Neural cell (in vitro differentiated cells): ENCODE data around the gene POC5. TPM values are rescaled to one million over a fixed set of nuclear protein-coding genes. Genes with fewer than 3 reads are reported as not detected.

ENCODE experiments used
- H2AFZ ChIP-seq: fragments of 200-600, 300-800 bp; sonication (generic), shearing (Covaris generic); 2 replicates; pipeline ENCODE4 v1.6.0; 2014; ENCODE audit warnings: low read depth, mild to moderate bottlenecking, antibody characterized with exemption, low read length, moderate library complexity
- H3F3A ChIP-seq: fragments of 200-600 bp; shearing (Covaris generic); 2 replicates; pipeline ENCODE4 v1.6.1; 2016; ENCODE audit warnings: mild to moderate bottlenecking, moderate library complexity, mixed read lengths, antibody characterized with exemption, low read length; ENCODE audit not compliant: insufficient read depth, poor library complexity, severe bottlenecking
- H3K27ac ChIP-seq: fragments of 200-600, 300-800 bp; sonication (generic), shearing (Covaris generic); 2 replicates; pipeline ENCODE4 v1.5.1; 2014; ENCODE audit warnings: mild to moderate bottlenecking, low read length, moderate library complexity
- H3K27me3 ChIP-seq: fragments of 300-800, 200-600 bp; sonication (generic), shearing (Covaris generic); 2 replicates; pipeline ENCODE4 v1.6.0; 2014; ENCODE audit warnings: mild to moderate bottlenecking, low read depth, low read length, moderate library complexity; ENCODE audit not compliant: insufficient read depth
- H3K36me3 ChIP-seq: fragments of 300-800, 200-600 bp; sonication (generic), shearing (Covaris generic); 2 replicates; pipeline ENCODE4 v1.5.1; 2014; ENCODE audit warnings: mild to moderate bottlenecking, antibody characterized with exemption, low read length, moderate library complexity; ENCODE audit not compliant: insufficient read depth
- H3K4me2 ChIP-seq: fragments of 300-800, 200-600 bp; sonication (generic), shearing (Covaris generic); 2 replicates; pipeline ENCODE4 v1.6.0; 2014; ENCODE audit warnings: mild to moderate bottlenecking, low read length
- H3K4me3 ChIP-seq: fragments of 300-800, 200-600 bp; sonication (generic), shearing (Covaris generic); 2 replicates; pipeline ENCODE4 v1.5.1; 2014; ENCODE audit warnings: mild to moderate bottlenecking, low read length, moderate library complexity
- H3K79me2 ChIP-seq: fragments of 200-600 bp; shearing (Covaris generic); replicated peaks from 2 replicates; pipeline ENCODE4 v1.6.0; 2014; ENCODE audit warnings: mild to moderate bottlenecking, low read length, moderate library complexity; ENCODE audit not compliant: insufficient read depth
- H3K9ac ChIP-seq: fragments of 300-800, 200-600 bp; sonication (generic), shearing (Covaris generic); 2 replicates; pipeline ENCODE4 v1.6.1; 2016; ENCODE audit warnings: mild to moderate bottlenecking, low read length, mixed read lengths
- H3K9me2 ChIP-seq: fragments of 200-600 bp; shearing (Covaris generic); 2 replicates; pipeline ENCODE4 v1.6.1; 2016; ENCODE audit warnings: mild to moderate bottlenecking, low read length, mixed read lengths; ENCODE audit not compliant: insufficient read depth
- H3K9me3 ChIP-seq: fragments of 200-600, 300-800 bp; sonication (generic), shearing (Covaris generic); 2 replicates; pipeline ENCODE4 v1.6.1; 2016; ENCODE audit warnings: mild to moderate bottlenecking, mixed run types, low read length, moderate library complexity, mixed read lengths
- H4K20me1 ChIP-seq: fragments of 200-600 bp; shearing (Covaris generic); 2 replicates; pipeline ENCODE4 v1.6.1; 2016; ENCODE audit warnings: mild to moderate bottlenecking, mixed run types; ENCODE audit not compliant: insufficient read depth
- EP300 ChIP-seq: fragments of 450-650 bp; conservative IDR thresholded peaks from 2 replicates; pipeline ENCODE4 v1.6.1; 2014; ENCODE audit warnings: antibody characterized with exemption, mild to moderate bottlenecking, moderate library complexity; ENCODE audit not compliant: poor library complexity, severe bottlenecking
- EZH2 ChIP-seq: fragments of 200-600, 300-800 bp; shearing (Covaris generic), sonication (generic); IDR thresholded peaks from 2 replicates; pipeline ENCODE4 v1.6.1; 2014; ENCODE audit warnings: antibody characterized with exemption, low read length, borderline replicate concordance, mild to moderate bottlenecking; ENCODE audit not compliant: insufficient read depth, poor library complexity, severe bottlenecking
- MXI1 ChIP-seq: fragments of 450-650 bp; conservative IDR thresholded peaks from 2 replicates; pipeline ENCODE4 v1.6.1; 2014; ENCODE audit warnings: antibody characterized with exemption, mild to moderate bottlenecking; ENCODE audit not compliant: poor library complexity, severe bottlenecking
- POLR2AphosphoS5 ChIP-seq: IDR thresholded peaks from 2 replicates; pipeline ENCODE4 v1.6.1; 2012
- RAD21 ChIP-seq: fragments of 450-650 bp; conservative IDR thresholded peaks from 2 replicates; pipeline ENCODE4 v1.6.1; 2014; ENCODE audit warnings: antibody characterized with exemption, mild to moderate bottlenecking, moderate library complexity
- SMC3 ChIP-seq: fragments of 450-650 bp; conservative IDR thresholded peaks from 2 replicates; pipeline ENCODE4 v1.6.1; 2014; ENCODE audit warnings: antibody characterized with exemption, mild to moderate bottlenecking, moderate library complexity; ENCODE audit not compliant: poor library complexity
- TAF1 ChIP-seq: IDR thresholded peaks from 2 replicates; pipeline ENCODE4 v1.6.1; 2012; ENCODE audit warnings: low read depth
- polyA plus RNA-seq: library from polyadenylated mRNA; depleted of rRNA; stranded (reverse); fragments of >200 nt; gene quantifications from 2 replicates; pipeline ENCODE4 v1.2.3, GENCODE V29; 2014
- TF ChIP-seq, protein P1 (sequence below): fragments of 450-650 bp; IDR thresholded peaks from 2 replicates; pipeline ENCODE4 v1.5.1; 2014; ENCODE audit warnings: antibody characterized with exemption, mild to moderate bottlenecking, moderate library complexity; ENCODE audit not compliant: poor library complexity, severe bottlenecking
- TF ChIP-seq, protein P2 (sequence below): IDR thresholded peaks from 2 replicates; pipeline ENCODE4 v1.6.1; 2012; ENCODE audit warnings: borderline replicate concordance

Gene POC5
- polyA plus RNA-seq, 1 donor from 2014 or later: 36.1 TPM

DNA sequence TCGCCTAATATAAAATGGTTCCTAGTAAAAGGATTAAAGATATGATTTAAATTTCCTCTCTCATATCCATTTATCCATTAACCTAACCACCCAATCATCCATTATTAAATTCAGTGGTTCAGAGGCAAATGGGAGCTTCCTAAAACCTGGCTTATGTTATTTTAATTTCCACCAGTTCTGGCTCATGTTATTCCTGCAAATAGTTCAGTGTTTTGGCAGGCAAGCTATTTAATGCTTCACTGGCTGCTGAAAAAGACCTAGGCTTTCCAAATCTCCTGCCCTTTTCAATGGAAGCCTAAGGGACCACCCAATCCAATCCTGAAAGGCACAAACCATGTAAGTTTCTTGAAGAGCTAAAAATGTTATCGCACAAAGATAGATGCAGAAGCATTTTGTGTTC lies 52.3 kb downstream of the POC5 start (continued):
- TF ChIP-seq, protein P1, sequence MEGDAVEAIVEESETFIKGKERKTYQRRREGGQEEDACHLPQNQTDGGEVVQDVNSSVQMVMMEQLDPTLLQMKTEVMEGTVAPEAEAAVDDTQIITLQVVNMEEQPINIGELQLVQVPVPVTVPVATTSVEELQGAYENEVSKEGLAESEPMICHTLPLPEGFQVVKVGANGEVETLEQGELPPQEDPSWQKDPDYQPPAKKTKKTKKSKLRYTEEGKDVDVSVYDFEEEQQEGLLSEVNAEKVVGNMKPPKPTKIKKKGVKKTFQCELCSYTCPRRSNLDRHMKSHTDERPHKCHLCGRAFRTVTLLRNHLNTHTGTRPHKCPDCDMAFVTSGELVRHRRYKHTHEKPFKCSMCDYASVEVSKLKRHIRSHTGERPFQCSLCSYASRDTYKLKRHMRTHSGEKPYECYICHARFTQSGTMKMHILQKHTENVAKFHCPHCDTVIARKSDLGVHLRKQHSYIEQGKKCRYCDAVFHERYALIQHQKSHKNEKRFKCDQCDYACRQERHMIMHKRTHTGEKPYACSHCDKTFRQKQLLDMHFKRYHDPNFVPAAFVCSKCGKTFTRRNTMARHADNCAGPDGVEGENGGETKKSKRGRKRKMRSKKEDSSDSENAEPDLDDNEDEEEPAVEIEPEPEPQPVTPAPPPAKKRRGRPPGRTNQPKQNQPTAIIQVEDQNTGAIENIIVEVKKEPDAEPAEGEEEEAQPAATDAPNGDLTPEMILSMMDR: no peak
- TF ChIP-seq MXI1 (no peak), RAD21 (no peak)

DNA sequence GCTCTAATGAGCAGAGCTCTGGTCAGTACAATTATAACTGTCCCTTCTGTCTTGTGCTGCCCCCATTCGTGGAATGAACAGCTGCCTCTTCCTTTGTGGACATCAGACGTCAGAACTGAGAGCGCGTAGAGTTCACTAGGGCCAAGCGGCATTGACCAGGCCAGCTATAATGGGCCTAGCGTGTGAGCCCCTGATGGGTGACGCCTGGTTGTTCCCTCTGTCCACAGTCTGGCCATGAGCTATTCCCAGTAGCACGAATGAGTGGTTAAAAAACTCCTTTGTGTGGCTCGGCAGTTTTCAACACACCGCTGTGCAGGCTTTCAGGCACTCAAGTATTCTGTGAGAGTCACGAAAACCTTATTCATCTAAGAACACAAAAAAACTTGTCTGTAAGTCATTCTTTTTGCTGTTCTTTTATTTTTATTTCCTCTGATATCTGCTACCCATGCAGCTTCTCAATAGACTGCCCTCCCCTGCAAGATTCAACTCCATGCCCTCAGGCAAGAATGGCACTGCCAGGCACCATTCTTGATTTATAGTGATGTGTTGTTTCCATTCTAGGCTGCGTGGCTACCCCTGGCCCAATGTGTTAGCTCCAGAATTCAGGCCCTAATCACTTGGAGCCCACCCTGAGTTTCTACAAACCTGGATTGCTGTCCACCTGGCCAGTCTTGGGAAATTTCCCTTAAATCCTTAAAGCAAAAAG lies 53.5 kb downstream of the POC5 start:
- TF ChIP-seq, protein P1: no peak
- TF ChIP-seq MXI1: no peak
- no peak for TF ChIP-seq EZH2
- no peak for TF ChIP-seq POLR2AphosphoS5
- TF ChIP-seq, protein P2, sequence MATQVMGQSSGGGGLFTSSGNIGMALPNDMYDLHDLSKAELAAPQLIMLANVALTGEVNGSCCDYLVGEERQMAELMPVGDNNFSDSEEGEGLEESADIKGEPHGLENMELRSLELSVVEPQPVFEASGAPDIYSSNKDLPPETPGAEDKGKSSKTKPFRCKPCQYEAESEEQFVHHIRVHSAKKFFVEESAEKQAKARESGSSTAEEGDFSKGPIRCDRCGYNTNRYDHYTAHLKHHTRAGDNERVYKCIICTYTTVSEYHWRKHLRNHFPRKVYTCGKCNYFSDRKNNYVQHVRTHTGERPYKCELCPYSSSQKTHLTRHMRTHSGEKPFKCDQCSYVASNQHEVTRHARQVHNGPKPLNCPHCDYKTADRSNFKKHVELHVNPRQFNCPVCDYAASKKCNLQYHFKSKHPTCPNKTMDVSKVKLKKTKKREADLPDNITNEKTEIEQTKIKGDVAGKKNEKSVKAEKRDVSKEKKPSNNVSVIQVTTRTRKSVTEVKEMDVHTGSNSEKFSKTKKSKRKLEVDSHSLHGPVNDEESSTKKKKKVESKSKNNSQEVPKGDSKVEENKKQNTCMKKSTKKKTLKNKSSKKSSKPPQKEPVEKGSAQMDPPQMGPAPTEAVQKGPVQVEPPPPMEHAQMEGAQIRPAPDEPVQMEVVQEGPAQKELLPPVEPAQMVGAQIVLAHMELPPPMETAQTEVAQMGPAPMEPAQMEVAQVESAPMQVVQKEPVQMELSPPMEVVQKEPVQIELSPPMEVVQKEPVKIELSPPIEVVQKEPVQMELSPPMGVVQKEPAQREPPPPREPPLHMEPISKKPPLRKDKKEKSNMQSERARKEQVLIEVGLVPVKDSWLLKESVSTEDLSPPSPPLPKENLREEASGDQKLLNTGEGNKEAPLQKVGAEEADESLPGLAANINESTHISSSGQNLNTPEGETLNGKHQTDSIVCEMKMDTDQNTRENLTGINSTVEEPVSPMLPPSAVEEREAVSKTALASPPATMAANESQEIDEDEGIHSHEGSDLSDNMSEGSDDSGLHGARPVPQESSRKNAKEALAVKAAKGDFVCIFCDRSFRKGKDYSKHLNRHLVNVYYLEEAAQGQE: no peak
- TF ChIP-seq RAD21: no peak
- no peak for TF ChIP-seq EP300
- TF ChIP-seq TAF1: no peak
- no peak for TF ChIP-seq SMC3

More for the DNA sequence above, 53.5 kb downstream of the POC5 start:
- Histone ChIP-seq H4K20me1 (no peaks in the 10 kb centered on the region), H3K9me2 (no peaks in the 10 kb centered on the region), H3K27me3 (no peaks in the 10 kb centered on the region), H3K9ac (no peak overlapping the region), H3K79me2 (no peaks in the 10 kb centered on the region), H3K4me3 (no peak overlapping the region), H3K36me3 (no peaks in the 10 kb centered on the region), H3F3A (no peaks in the 10 kb centered on the region), H2AFZ (no peak overlapping the region), H3K4me2 (no peak overlapping the region), H3K9me3 (no peaks in the 10 kb centered on the region), H3K27ac (no peak overlapping the region)
